ENCODE data around the gene CISH.

CISH gene, protein sequence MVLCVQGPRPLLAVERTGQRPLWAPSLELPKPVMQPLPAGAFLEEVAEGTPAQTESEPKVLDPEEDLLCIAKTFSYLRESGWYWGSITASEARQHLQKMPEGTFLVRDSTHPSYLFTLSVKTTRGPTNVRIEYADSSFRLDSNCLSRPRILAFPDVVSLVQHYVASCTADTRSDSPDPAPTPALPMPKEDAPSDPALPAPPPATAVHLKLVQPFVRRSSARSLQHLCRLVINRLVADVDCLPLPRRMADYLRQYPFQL

DNA sequence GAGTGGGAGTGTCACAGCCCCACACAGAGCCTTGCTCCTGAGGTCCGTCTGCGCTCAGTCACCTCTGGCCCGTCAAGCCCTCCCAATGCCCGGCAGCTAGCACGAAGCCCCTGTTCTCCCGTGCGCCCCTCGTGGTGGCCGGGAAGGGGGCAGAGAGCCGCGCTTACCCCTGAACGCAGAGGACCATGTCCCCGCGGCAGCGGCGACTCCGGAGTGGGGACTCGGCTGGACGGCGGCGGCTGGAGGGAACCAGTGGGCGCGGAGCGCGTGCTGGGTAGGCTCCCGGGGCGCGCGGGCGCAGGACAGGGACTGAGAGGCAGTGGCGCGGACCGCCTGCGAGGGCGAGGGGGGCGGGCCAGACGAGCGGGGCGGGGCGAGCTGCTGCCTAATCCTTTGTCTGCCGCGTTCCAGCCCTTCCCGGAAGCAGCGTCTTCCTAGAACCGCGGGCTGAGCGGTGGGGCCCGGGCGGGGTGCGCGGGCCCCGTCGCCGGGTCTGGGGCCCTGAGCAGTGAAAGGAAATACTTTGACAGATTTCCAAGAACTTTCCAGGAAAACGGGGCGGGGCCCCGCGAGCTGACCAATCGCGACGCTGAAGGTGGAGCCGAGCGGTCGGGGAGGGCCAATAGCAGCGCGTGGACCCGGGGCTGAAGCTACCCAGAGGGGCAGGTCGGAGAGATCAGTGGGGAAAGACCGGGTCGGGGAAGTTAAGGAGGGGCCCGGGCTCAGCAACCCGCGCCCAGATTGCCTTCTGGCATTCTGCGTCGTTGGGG, at the start of gene CISH:
TSS of gene CISH (minus strand) at position 311 of the 770 bp plus-strand sequence. CDS start at position 187, 124 bp downstream.
- Histone ChIP-seq H3K4me1 (ENCODE audit: control insufficient read depth, insufficient read depth, low read length) (peaks cover 8% of the 10 kb centered on the region), H3K36me3 (ENCODE audit: control insufficient read depth, insufficient read depth, low read length) (peaks cover 5% of the 10 kb centered on the region), H3K27ac (ENCODE audit: low read depth, low read length) (peak within 1 kb of the TSS; percentile 64)

DNA sequence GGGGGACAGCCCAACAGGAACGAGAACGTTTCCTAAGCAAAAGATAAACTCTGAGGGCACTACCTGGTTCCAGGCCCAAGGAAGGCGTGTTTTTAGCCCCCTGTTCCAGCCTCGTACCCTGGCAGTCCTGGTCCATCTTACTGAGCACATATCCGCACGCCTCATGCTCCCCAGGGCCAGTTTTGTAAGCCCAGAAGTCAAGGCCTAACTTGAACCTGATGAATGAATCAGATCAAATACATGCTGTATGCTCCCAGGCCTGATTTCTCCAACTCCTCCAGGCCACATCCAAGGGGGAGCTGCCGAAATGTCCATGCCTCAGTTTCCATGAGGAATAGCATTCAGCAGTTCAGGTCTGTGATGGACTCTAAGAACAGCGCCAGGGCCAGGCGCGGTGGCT, 48.8 kb upstream of the CISH start:
- H3K36me3 ChIP-seq (ENCODE audit: control insufficient read depth, insufficient read depth, low read length): no peaks in the 10 kb centered on the region
- no peaks in the 10 kb centered on the region for H3K4me1 ChIP-seq (ENCODE audit: control insufficient read depth, insufficient read depth, low read length)
- no peaks in the 10 kb centered on the region for H3K27me3 ChIP-seq (ENCODE audit: control insufficient read depth, insufficient read depth, low read length)
- no peak overlapping the region for H3K4me3 ChIP-seq (ENCODE audit: low read length)
- H3K27ac ChIP-seq (ENCODE audit: low read depth, low read length): no peak overlapping the region
- no peak overlapping the region for H3K9ac ChIP-seq (ENCODE audit: low read length)

More for the DNA sequence above, at the start of gene CISH:
- peak within 1 kb of the TSS; percentile 81 for H3K4me3 ChIP-seq (ENCODE audit: low read length)
- no peaks in the 10 kb centered on the region for H3K27me3 ChIP-seq (ENCODE audit: control insufficient read depth, insufficient read depth, low read length)
- H3K9ac ChIP-seq (ENCODE audit: low read length): peak within 1 kb of the TSS; percentile 69

DNA sequence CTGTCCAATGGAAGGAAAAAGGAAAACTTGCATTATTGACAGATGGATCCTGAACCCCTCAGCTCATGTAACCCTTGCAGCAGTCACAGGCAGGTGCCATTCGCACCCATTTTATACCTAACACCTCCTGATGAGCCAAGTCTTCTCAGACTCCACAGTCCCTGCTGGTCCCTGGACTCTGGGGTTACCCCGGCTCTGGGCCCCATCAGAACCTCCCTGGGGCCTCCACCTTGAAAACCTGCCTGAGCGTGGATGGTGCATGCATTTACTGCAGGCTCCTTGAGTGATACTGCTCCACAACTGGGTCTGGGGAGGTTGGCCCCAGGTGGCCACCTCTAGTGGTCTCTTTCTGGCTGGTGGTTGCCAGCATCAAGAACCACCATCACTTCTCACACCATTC, 47.3 kb upstream of the CISH start:
- Histone ChIP-seq H3K4me1 (ENCODE audit: control insufficient read depth, insufficient read depth, low read length) (no peaks in the 10 kb centered on the region), H3K27ac (ENCODE audit: low read depth, low read length) (no peak overlapping the region), H3K9ac (ENCODE audit: low read length) (no peak overlapping the region), H3K36me3 (ENCODE audit: control insufficient read depth, insufficient read depth, low read length) (no peaks in the 10 kb centered on the region), H3K27me3 (ENCODE audit: control insufficient read depth, insufficient read depth, low read length) (no peaks in the 10 kb centered on the region), H3K4me3 (ENCODE audit: low read length) (no peak overlapping the region)

DNA sequence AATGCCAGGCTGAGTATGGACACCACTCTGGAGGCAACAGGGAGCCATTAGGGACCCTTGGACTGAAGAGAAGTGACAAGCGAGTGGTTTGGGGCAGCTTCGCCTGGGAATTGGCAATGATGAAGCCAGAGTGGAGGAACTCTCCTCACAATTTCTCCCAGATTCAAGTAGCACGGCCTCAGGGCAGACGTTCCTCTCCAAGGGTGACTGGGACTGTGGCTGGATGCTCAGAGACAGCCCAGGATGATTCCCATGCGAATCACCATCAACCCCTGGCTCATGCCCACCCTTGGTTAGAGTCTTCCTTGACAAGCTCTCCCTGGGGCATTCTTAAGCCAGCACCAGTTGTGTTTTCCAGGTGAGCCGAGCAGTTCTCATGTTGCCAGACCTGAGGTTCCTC, 46.8 kb upstream of the CISH start:
- Histone ChIP-seq H3K27ac (ENCODE audit: low read depth, low read length) (no peak overlapping the region), H3K4me3 (ENCODE audit: low read length) (no peak overlapping the region), H3K4me1 (ENCODE audit: control insufficient read depth, insufficient read depth, low read length) (no peaks in the 10 kb centered on the region), H3K36me3 (ENCODE audit: control insufficient read depth, insufficient read depth, low read length) (no peaks in the 10 kb centered on the region), H3K27me3 (ENCODE audit: control insufficient read depth, insufficient read depth, low read length) (no peaks in the 10 kb centered on the region), H3K9ac (ENCODE audit: low read length) (no peak overlapping the region)

DNA sequence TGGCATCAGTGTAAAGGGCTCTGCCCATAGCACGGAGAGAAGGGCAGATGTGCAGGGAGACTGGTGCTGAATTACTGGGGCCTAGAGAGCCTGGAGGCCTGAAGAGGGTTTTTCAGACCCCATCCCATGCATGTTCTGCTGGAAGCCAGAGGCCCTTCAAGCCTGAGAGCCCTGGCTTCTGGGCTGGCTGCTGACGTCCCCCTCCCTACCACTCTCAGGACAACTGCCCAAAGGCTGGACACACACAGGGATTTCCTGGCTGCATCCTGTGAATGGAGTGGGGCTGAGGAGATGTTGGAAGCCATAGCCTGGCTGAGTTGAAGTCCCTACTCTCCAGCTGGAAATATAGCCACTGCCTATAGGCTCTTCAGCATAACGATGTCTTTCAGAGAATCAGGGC, 46.2 kb upstream of the CISH start:
- H3K4me1 ChIP-seq (ENCODE audit: control insufficient read depth, insufficient read depth, low read length): no peaks in the 10 kb centered on the region
- H3K36me3 ChIP-seq (ENCODE audit: control insufficient read depth, insufficient read depth, low read length): no peaks in the 10 kb centered on the region
- H3K4me3 ChIP-seq (ENCODE audit: low read length): no peak overlapping the region
- no peak overlapping the region for H3K27ac ChIP-seq (ENCODE audit: low read depth, low read length)
- no peak overlapping the region for H3K9ac ChIP-seq (ENCODE audit: low read length)
- no peaks in the 10 kb centered on the region for H3K27me3 ChIP-seq (ENCODE audit: control insufficient read depth, insufficient read depth, low read length)

DNA sequence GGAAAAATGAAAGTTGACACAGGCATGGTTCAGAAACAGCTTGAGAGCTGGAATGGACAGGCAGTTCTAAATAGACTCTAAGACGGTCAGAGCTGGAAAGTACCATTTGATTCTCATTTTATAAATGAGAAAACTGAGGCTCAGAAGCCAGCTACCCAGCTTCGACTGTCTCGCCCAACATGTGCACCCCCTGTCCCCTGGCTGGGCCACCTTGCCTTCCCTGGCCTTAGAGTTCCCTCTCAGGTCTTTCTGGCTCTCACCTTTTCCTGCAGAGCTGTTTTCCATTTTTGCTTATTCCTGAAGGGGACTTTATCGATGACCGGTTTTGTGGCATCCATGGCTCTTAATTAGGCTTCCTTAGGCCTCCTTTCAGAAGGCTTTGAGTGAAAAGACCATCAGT, 45.8 kb upstream of the CISH start:
- Histone ChIP-seq H3K9ac (ENCODE audit: low read length) (no peak overlapping the region), H3K36me3 (ENCODE audit: control insufficient read depth, insufficient read depth, low read length) (no peaks in the 10 kb centered on the region), H3K27me3 (ENCODE audit: control insufficient read depth, insufficient read depth, low read length) (no peaks in the 10 kb centered on the region), H3K4me1 (ENCODE audit: control insufficient read depth, insufficient read depth, low read length) (no peaks in the 10 kb centered on the region), H3K4me3 (ENCODE audit: low read length) (no peak overlapping the region), H3K27ac (ENCODE audit: low read depth, low read length) (no peak overlapping the region)

DNA sequence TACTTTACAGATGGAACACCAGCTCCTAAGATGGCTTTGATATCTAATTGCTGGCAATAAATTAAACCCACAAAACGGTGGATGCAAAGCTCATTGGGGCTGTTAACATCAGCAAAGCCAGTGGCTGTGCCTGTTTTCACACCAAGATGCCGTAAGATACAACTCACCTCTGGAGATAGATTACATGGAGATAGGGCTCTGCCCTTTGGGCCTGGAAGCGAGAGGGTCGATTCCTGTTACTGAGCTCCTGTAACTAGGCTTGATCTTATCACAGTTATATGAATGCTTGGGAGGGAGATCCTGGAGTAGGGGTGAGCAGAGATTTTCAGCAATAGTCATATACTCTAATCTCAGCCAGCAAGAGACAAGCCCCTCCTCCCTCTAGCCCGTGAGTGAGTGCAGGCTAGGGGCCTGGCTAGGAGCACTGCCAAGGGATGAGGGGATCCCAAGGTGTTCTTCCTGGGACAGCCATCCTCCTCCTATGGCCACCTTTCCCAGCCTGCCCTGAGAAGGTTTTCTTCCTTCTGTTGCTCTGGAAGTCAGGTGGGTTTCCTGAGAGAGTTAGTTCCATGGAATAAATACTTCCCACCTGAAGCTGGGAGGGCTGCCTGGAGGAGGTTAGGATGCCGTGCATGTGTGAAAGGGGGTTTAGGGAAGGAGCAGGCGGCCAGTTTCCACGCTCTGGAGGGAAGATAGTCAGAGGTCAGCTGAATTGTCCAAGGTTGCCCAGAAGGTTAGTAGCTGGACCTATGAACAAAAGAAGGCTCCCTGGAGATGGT, 45.0 kb upstream of the CISH start:
- Histone ChIP-seq H3K4me3 (ENCODE audit: low read length) (no peak overlapping the region), H3K36me3 (ENCODE audit: control insufficient read depth, insufficient read depth, low read length) (no peaks in the 10 kb centered on the region), H3K4me1 (ENCODE audit: control insufficient read depth, insufficient read depth, low read length) (no peaks in the 10 kb centered on the region), H3K9ac (ENCODE audit: low read length) (no peak overlapping the region), H3K27ac (ENCODE audit: low read depth, low read length) (no peak overlapping the region), H3K27me3 (ENCODE audit: control insufficient read depth, insufficient read depth, low read length) (no peaks in the 10 kb centered on the region)

DNA sequence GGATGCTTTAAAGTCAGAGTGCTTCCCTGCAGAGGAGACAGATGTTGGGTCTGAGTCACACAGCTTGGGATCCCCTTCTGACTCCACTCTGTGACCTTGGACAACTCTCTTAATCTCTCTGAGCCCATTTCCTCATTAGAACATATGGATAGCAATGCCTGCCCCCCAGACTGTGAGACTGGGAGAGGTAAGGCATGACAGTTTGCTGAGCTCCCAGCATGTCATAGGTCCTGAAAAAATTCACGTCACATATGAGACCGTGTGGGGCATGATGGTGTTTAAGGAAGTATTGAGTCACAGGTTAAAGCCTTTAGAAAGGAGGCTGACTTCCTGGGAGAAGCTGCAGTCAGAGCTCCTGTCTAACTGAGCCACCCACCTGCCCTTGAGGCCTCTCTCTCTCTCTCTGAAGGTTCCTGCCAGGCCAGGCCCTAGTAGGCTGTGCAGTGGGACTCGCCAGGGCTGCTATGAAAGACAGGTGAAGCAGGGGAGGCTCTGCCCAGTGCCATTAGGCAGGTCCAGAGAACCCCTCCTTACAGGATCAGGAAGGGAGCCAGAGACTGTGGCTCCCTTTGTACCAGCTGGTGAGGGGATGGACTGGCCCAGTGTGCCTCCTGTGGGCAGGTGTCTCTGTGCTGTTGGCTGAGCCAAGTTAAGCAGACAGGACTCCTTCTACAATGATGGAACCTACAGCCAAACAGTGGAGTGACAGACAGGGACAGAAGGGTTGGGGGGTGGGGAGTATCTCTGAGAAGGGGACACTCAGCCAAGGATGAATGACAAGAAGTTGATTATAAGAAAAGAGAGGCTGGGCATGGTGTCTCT, 43.6 kb upstream of the CISH start:
- Histone ChIP-seq H3K9ac (ENCODE audit: low read length) (no peak overlapping the region), H3K4me1 (ENCODE audit: control insufficient read depth, insufficient read depth, low read length) (no peaks in the 10 kb centered on the region), H3K27ac (ENCODE audit: low read depth, low read length) (no peak overlapping the region), H3K27me3 (ENCODE audit: control insufficient read depth, insufficient read depth, low read length) (no peaks in the 10 kb centered on the region), H3K4me3 (ENCODE audit: low read length) (no peak overlapping the region), H3K36me3 (ENCODE audit: control insufficient read depth, insufficient read depth, low read length) (no peaks in the 10 kb centered on the region)

DNA sequence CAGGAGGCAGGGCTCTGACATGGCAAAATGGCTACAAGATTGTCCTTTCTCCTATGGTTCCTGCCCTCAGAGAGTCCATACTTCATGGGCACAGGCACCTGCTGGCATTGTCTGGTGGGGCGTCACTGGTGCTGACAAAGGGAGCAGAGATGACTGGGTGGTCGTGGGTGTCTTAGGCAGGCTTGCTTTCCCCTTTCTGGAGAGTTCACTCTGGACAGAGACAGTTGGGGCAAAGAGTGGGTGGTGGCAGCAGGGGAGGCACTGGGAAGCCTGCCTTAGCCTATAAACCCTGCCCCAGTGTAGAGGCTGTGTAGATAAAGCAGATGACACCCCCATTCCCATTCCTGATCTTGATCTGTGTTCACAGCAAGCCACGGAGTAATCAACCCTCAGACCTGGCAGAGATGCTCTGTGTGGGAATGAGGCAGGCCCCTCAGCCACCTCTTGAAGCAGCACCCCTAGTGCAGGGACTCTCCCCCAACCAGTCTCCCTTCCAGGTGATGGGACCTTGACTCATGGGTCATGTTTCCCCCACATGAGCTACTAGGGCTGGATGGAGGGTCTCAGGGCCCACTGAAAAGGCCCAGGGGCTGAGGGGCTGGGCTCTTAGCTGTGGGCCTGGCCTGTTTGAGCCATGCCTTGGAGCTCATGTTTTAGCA, 42.5 kb upstream of the CISH start:
- Histone ChIP-seq H3K4me1 (ENCODE audit: control insufficient read depth, insufficient read depth, low read length) (no peaks in the 10 kb centered on the region), H3K27ac (ENCODE audit: low read depth, low read length) (no peak overlapping the region), H3K27me3 (ENCODE audit: control insufficient read depth, insufficient read depth, low read length) (no peaks in the 10 kb centered on the region), H3K4me3 (ENCODE audit: low read length) (no peak overlapping the region), H3K9ac (ENCODE audit: low read length) (no peak overlapping the region), H3K36me3 (ENCODE audit: control insufficient read depth, insufficient read depth, low read length) (no peaks in the 10 kb centered on the region)

DNA sequence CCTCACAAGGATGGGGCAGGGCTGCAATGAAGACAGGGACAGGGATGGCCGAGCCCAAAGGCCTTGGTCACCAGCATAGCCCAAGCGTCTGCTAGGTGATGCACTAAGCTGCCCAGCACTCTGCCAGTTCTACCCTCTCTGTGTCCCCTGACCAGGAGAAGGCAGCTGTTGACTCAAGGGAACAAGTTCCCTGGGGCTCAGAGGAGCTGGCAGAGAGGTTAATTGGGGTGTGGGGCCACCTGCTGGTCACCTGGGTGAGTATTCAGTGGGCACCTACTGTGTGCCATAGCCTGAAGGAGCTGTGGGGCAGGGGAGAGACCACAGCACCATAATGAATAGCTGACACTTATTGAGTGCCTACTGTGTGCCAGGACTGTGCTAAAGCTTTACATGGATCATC, 41.1 kb upstream of the CISH start:
- no peak overlapping the region for H3K27ac ChIP-seq (ENCODE audit: low read depth, low read length)
- H3K4me3 ChIP-seq (ENCODE audit: low read length): no peak overlapping the region
- peaks cover 1% of the 10 kb centered on the region for H3K36me3 ChIP-seq (ENCODE audit: control insufficient read depth, insufficient read depth, low read length)
- no peaks in the 10 kb centered on the region for H3K27me3 ChIP-seq (ENCODE audit: control insufficient read depth, insufficient read depth, low read length)
- H3K9ac ChIP-seq (ENCODE audit: low read length): no peak overlapping the region
- no peaks in the 10 kb centered on the region for H3K4me1 ChIP-seq (ENCODE audit: control insufficient read depth, insufficient read depth, low read length)

DNA sequence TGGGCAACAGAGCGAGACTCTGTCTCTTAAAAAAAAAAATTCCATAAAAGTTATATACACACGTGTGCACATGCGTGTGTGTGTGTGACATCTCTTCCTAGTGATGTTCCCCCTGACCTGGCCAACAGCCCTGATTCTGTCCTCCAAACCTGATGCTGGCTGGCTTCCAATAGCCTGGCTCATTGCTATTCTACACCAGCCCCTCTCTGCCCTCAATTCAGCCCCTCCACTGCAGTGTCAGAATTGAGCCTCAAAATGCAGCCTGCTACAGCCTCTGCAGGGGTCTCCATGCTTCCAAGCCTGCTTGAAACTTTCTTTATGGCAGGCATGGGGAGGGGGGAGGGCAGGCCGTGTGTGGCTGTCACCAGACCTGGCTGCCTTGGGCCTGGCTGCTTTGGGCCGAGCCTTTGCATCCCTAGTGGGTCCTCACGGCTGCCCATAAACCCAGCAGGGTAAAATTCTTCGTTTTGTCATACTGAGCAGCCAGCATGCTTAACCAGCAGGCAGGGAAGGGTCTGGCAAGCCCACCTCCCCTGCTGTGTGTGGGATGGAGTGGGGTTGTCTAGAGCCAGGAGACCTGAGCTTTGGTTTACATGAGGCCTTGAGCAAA, 40.5 kb upstream of the CISH start:
- H3K36me3 ChIP-seq (ENCODE audit: control insufficient read depth, insufficient read depth, low read length): peaks cover 8% of the 10 kb centered on the region
- H3K9ac ChIP-seq (ENCODE audit: low read length): no peak overlapping the region
- no peak overlapping the region for H3K27ac ChIP-seq (ENCODE audit: low read depth, low read length)
- H3K4me1 ChIP-seq (ENCODE audit: control insufficient read depth, insufficient read depth, low read length): no peaks in the 10 kb centered on the region
- no peak overlapping the region for H3K4me3 ChIP-seq (ENCODE audit: low read length)
- no peaks in the 10 kb centered on the region for H3K27me3 ChIP-seq (ENCODE audit: control insufficient read depth, insufficient read depth, low read length)

All from rectal smooth muscle tissue (tissue), 1 donor.